NCI-H1436 treated with DMSO at 0.1 percent for 48 hours (cell line): Measurements from ENCODE around the gene LUC7L3.

Experiments used
- DNase-seq: peaks from one replicate; lab custom pipeline; 2025; lab: John Stamatoyannopoulos, UW

The LUC7L3 gene

DNA sequence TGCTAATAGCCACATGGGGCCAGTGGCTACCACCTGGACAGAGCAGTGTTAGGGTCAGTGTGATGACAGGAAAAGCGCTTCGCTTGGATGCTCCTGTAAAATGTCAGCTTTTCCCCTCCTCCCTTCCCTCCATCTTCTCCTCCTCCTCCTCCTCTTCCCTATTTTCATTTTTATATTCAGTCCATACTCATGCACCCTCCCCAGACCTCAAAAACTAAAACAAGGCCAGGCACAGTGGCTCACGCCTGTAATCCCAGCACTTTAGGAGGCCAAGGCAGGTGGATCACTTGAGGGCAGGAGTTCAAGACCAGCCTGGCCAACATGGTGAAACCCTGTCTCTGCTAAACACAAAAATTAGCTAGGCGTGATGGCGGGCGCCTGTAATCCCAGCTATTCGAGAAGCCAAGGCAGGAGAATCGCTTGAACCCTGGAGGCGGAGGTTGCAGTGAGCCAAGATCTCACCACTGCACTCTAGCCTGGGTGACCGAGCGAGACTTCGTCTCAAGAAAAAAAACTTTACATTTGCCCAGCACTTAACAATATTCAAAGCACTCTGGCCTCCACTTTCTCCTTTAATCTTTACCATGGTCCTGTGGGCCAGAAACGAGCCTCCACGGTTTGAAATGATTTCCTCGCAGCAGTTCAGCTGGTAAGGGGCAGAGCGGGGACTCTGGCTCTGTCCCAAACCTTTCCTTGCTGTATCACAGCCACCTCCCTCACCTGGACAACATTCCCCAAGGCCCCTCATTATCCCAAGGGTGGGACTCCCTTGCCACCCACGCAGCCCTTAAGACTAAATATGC is 33.5 kb upstream of the LUC7L3 start:
- no peak for DNase-seq

DNA sequence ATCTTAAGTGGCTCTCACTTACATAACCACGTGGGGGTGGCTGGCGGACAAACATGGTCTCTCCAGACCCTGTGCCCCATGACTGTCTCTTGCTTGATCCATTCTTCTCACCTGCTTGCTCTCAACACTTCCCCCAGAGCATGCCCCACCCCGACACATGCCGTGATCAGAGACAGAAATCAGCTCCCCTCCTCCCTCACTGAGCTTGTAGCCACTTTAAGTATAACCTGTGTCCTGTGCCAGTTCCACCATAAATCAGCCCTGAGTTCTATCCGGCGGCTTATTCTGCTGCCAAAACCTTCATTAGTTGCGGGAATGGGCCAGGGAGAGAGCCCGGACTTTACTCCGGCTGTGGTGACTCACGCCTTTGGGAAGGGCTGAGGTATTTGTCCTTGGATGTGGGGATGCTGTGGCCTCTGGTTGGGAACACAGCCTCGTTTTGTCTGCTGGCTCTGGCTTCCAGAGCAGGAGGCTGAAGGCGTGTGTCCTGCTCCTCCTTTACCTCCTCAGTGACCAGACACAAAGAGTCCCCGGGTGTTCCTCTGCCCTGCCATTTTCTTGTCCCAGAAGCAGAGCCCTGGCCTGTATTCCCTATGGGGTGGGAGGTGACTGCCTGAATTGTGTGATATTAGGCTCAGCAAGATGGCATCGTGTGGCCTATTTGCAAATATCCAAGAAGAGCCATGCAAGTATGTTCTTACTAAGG is 32.8 kb upstream of the LUC7L3 start:
- DNase-seq: no peak

DNA sequence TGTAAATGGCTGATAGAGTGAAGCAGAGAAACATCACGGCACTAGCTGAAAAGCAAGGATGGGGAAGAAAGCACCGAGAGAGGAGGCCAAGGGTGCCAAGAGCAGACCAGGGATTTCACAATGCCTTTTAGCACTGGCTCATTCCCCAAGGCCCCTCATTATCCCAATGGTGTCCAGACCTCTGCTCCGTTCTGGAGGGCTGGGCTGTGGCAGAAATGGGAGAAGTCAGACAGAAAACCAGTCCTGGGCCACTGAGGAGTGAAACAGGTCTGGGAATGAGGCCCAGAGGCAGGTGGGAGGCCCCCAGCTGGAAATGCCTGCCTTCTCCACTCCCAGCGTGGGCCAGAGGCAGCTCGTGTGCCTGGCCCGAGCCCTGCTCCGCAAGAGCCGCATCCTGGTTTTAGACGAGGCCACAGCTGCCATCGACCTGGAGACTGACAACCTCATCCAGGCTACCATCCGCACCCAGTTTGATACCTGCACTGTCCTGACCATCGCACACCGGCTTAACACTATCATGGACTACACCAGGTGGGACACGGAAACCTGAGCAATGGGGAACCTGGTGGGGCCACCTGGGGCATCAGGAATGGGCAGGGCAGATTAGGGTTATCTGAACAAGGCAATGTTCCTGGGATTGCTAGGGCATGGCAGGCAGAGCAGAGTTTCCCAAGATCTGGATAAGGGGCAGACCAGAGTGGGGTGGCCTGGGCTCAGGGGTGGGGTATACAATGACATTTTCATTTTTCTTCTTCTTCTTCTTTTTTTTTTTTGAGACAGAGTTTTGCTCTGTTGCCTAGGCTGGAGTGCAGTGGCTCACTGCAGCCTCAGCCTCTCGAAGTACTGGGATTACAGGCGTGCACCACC is 32.0 kb upstream of the LUC7L3 start:
- no peak for DNase-seq

- no peak for DNase-seq
These were observed 31.2 kb upstream of the LUC7L3 start for GRCh38 chr17:50688245-50688644.

- DNase-seq: no peak
These were observed 30.2 kb upstream of the LUC7L3 start for GRCh38 chr17:50689251-50689650.

DNA sequence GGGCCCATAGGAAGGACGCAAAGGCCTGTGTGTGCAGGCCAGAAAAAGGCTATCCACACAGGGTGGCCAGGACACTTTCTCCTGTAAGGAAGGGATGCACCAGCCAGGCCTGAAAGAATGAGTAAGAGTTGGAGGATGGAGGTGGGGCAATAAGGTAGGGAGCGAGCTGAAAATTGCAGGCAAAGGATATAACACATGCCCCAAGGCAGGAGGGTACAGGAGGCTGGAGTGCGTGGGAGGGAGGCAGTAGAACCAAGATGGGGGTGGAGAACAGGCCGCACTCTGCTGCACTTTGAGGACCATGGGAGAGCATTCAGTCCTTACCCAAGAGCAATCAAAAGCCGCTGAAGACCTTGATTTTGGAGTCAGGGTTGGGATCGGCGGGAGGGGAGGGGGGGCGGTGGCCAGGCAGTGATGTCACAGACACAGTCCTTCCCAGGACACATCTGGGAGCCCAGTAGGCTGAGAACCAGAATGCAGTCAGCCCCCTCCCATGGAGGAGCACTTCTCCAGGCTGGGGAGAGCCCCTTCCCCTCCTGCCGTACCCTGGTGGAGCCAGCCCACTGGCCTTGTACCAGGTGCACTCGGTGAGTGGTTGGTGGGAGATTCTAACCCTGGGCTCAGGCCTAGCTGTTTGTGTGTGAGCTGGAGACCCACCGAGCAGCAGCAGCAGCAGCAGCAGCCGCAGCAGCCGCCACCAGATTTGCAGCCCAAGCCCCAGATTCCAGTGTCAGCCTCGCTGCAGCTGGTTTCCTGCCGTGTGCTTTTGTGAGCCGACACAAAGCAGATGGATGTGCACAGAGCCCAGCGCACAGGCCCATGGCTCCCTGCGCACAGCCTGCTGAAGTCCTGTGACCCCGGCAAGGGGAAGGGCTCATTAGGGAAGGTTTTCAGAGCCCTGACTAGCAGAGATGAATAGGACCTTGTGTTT is 29.2 kb upstream of the LUC7L3 start:
- DNase-seq: no peak

- DNase-seq: no peak
These were observed 28.4 kb upstream of the LUC7L3 start for GRCh38 chr17:50690887-50691549.

GRCh38 chr17:50691550-50692447 is 27.6 kb upstream of the LUC7L3 start:
- no peak for DNase-seq

GRCh38 chr17:50692448-50693035 is 26.9 kb upstream of the LUC7L3 start:
- no peak for DNase-seq

- no peak for DNase-seq
These were observed 26.2 kb upstream of the LUC7L3 start for GRCh38 chr17:50693036-50693682.

GRCh38 chr17:50696365-50696879 is 23.0 kb upstream of the LUC7L3 start:
- no peak for DNase-seq

DNA sequence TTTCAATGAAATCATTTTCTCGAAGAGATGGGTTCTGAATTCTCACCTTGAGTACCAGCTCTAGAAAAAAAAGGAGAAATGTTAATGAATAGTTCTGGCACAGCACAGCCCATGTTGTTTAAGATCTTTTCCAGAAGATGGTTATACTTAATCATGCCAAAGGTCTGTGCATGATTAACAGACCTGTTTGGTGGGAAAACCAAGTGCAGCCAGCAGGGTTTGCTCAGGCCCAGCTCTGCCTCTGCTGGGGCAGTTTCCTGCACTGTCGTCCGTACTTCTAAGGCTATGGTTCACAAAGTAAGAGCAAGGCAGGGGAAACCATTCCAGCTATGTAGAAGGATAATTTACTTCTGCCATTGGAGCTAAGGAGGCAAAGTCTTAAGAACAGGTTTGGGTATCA is 22.3 kb upstream of the LUC7L3 start:
- no peak for DNase-seq

DNA sequence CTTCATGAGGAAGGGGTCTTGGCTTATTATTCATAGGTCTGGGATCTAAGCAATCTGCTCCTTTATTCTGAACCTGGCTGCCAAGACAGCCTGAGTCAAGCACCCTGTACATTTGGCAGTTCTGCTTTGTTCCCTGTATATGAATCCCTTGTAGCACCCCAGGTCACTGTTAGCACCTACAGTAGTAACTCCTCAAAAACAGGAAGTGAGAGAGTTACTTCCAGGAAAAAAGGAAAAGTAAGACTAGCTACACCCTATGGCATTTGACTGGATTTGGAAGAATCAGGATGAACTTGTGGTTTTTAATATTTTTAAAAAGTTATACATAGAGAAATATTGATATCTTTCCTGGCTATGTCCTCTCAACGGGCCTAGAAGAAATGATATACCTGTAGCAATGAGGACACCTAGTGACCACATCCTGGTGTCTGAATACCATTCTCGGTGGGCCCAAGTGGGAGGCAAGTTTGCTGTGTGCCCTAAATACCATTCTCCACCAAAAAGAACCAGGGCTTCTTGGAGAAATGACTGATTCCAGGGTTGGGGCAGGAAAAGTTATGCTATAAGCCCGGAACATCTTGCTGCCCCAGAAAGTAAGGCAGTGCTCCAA is 21.6 kb upstream of the LUC7L3 start:
- DNase-seq: no peak

DNA sequence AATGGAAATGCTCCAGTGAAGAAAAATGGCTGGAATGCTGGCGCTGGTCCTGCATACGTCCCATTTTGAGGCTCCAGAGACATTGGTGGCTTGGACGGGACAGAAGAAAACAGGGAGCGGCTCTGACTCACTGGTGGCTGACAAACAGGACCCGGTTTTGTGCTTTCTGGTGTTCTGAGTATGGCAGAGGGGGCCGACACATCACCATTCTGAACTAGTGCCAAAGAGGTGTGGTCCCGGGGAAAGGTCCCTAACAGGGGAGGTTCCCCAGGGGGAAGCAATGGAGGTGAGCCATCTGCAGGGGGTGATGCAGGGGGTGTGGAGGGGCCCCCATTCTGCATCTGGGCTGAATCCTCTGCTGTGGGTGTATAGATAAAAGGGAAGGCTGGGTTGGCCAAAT is 20.0 kb upstream of the LUC7L3 start:
- no peak for DNase-seq

GRCh38 chr17:50703162-50703561 is 16.2 kb upstream of the LUC7L3 start:
- no peak for DNase-seq

GRCh38 chr17:50707289-50708049 is 11.9 kb upstream of the LUC7L3 start, which contains the start of gene ANKRD40:
Gene ANKRD40, minus strand, starts transcription at chr17:50707914. Its CDS starts 260 bp downstream, at chr17:50707654.
- DNase-seq: peak; percentile 86
